SU-DHL-6 (cell line): Measurements from ENCODE around the gene STN1.

Experiments
- H2AFZ ChIP-seq: fragments of 200-600 bp; sonication (generic); 2 replicates; pipeline ENCODE4 v1.6.1; 2014; ENCODE audit warnings: low read depth, mild to moderate bottlenecking, moderate library complexity, mixed read lengths, antibody characterized with exemption, low read length; ENCODE audit not compliant: severe bottlenecking
- H3F3A ChIP-seq: fragments of 200-600 bp; shearing (Covaris generic); 2 replicates; pipeline ENCODE4 v1.6.0; 2016; ENCODE audit warnings: antibody characterized with exemption, mild to moderate bottlenecking; ENCODE audit not compliant: insufficient read depth
- H3K27ac ChIP-seq: fragments of 200-600 bp; sonication (generic); 2 replicates; pipeline ENCODE4 v1.5.1; 2016; ENCODE audit warnings: low read depth, mild to moderate bottlenecking, low read length, moderate library complexity, mixed read lengths
- H3K27me3 ChIP-seq: fragments of 200-600 bp; sonication (generic), shearing (Covaris generic); 2 replicates; pipeline ENCODE4 v1.6.0; 2014; ENCODE audit warnings: mild to moderate bottlenecking, low read length
- H3K36me3 ChIP-seq: fragments of 200-600 bp; sonication (generic); 2 replicates; pipeline ENCODE4 v1.6.1; 2014; ENCODE audit warnings: mild to moderate bottlenecking, low read length, mixed read lengths
- H3K4me2 ChIP-seq: fragments of 300-600, 200-600 bp; shearing (Covaris generic), sonication (generic); 2 replicates; pipeline ENCODE4 v1.6.0; 2014; ENCODE audit warnings: low read length, low read depth, mild to moderate bottlenecking; ENCODE audit not compliant: poor library complexity, severe bottlenecking
- H3K4me3 ChIP-seq: fragments of 200-600 bp; sonication (generic); 2 replicates; pipeline ENCODE4 v1.5.1; 2014; ENCODE audit warnings: antibody characterized with exemption, low read length, mild to moderate bottlenecking, mixed read lengths; ENCODE audit not compliant: insufficient read depth, poor library complexity, severe bottlenecking
- H3K79me2 ChIP-seq: fragments of 200-600 bp; sonication (generic); 2 replicates; pipeline ENCODE4 v1.6.1; 2014; ENCODE audit warnings: mild to moderate bottlenecking, low read length, moderate library complexity; ENCODE audit not compliant: insufficient read depth
- H3K9ac ChIP-seq: fragments of 200-600 bp; sonication (generic); 2 replicates; pipeline ENCODE4 v1.7.0; 2014; ENCODE audit warnings: mild to moderate bottlenecking, low read length
- H3K9me2 ChIP-seq: fragments of 200-600 bp; sonication (generic); replicated peaks from 2 replicates; pipeline ENCODE4 v1.6.1; 2014; ENCODE audit warnings: low read length; ENCODE audit not compliant: insufficient read depth
- H3K9me3 ChIP-seq: fragments of 200-600 bp; sonication (generic); 2 replicates; pipeline ENCODE4 v1.6.1; 2014; ENCODE audit warnings: low read length, mixed read lengths; ENCODE audit not compliant: insufficient read depth
- H4K20me1 ChIP-seq: fragments of 200-600 bp; sonication (generic); 2 replicates; pipeline ENCODE4 v1.6.1; 2014; ENCODE audit warnings: low read depth, mild to moderate bottlenecking, antibody characterized with exemption, low read length, moderate library complexity, mixed read lengths
- CTCF ChIP-seq: fragments of 200-600 bp; sonication (generic); IDR thresholded peaks from one replicate; pipeline ENCODE4 v1.5.1; 2017; ENCODE audit warnings: antibody characterized with exemption, mild to moderate bottlenecking, low read length, moderate library complexity; ENCODE audit not compliant: insufficient read depth, poor library complexity, severe bottlenecking
- EZH2phosphoT487 ChIP-seq: fragments of 200-600 bp; sonication (generic), shearing (Covaris generic); conservative IDR thresholded peaks from 2 replicates; pipeline ENCODE4 v1.6.1; 2018; ENCODE audit warnings: mild to moderate bottlenecking, antibody characterized with exemption, low read length, moderate library complexity, mixed read lengths

STN1 gene

GRCh38 chr10:103921750-103922195, 3.8 kb upstream of the STN1 start:
- no peak overlapping the region for H2AFZ ChIP-seq
- peaks cover 2% of the 10 kb centered on the region; the same call in 1 of the 2 replicates for H3F3A ChIP-seq
- no peaks in the 10 kb centered on the region for H3K9me3 ChIP-seq
- no peak overlapping the region for H3K4me3 ChIP-seq
- no peaks in the 10 kb centered on the region for H4K20me1 ChIP-seq
- TF ChIP-seq EZH2phosphoT487: no peak
- no peak for TF ChIP-seq CTCF
- no peaks in the 10 kb centered on the region for H3K27me3 ChIP-seq
- H3K36me3 ChIP-seq: no peaks in the 10 kb centered on the region
- no peaks in the 10 kb centered on the region; the same call in 1 of the 2 replicates for H3K79me2 ChIP-seq
- H3K4me2 ChIP-seq: no peak overlapping the region
- no peak overlapping the region for H3K27ac ChIP-seq
- H3K9ac ChIP-seq: no peak overlapping the region
- no peaks in the 10 kb centered on the region for H3K9me2 ChIP-seq

GRCh38 chr10:103921248-103921647, 3.3 kb upstream of the STN1 start:
- no peaks in the 10 kb centered on the region for H4K20me1 ChIP-seq
- H2AFZ ChIP-seq: no peak overlapping the region
- H3K4me2 ChIP-seq: no peak overlapping the region
- no peaks in the 10 kb centered on the region for H3K9me2 ChIP-seq
- TF ChIP-seq EZH2phosphoT487: no peak
- TF ChIP-seq CTCF: no peak
- H3K27me3 ChIP-seq: no peaks in the 10 kb centered on the region
- H3K4me3 ChIP-seq: no peak overlapping the region
- H3K79me2 ChIP-seq: no peaks in the 10 kb centered on the region; the same call in 1 of the 2 replicates
- H3F3A ChIP-seq: peaks cover 5% of the 10 kb centered on the region; the same call in 1 of the 2 replicates
- H3K36me3 ChIP-seq: no peaks in the 10 kb centered on the region
- H3K27ac ChIP-seq: no peak overlapping the region
- no peaks in the 10 kb centered on the region for H3K9me3 ChIP-seq
- no peak overlapping the region for H3K9ac ChIP-seq

- no peaks in the 10 kb centered on the region; the same call in 1 of the 2 replicates for H3K79me2 ChIP-seq
- no peak for TF ChIP-seq CTCF
- TF ChIP-seq EZH2phosphoT487: no peak
- H3K36me3 ChIP-seq: 0 out of 2 replicates have a peak, but pooled peaks cover 7% of the 10 kb centered on the region
- no peak overlapping the region for H3K4me3 ChIP-seq
- peaks cover 6% of the 10 kb centered on the region; the same call in 1 of the 2 replicates for H3K9me3 ChIP-seq
- H3K27me3 ChIP-seq: no peaks in the 10 kb centered on the region
- H3K9me2 ChIP-seq: no peaks in the 10 kb centered on the region
- no peak overlapping the region for H3K4me2 ChIP-seq
- peaks cover 5% of the 10 kb centered on the region; the same call in 1 of the 2 replicates for H3F3A ChIP-seq
- no peak overlapping the region for H3K9ac ChIP-seq
- no peak overlapping the region for H2AFZ ChIP-seq
- H4K20me1 ChIP-seq: no peaks in the 10 kb centered on the region
- no peak overlapping the region for H3K27ac ChIP-seq
Observed at GRCh38 chr10:103919648-103920025, 1.7 kb upstream of the STN1 start.
